ENCODE data around the gene ANKUB1.

The ANKUB1 gene

GRCh38 chr3:149753717-149754116 is 38.6 kb downstream of the ANKUB1 start:
- DNase-seq = no peak

- no peak for DNase-seq
Measured at GRCh38 chr3:149752788-149753136, 39.6 kb downstream of the ANKUB1 start.

GRCh38 chr3:149752051-149752787 is 40.1 kb downstream of the ANKUB1 start, which contains the start of gene COMMD2:
COMMD2 (minus strand) TSS chr3:149752489; CDS start chr3:149752444, 45 bp downstream.
- DNase-seq = peak; percentile 58 to 65

- DNase-seq = no peak
Measured at GRCh38 chr3:149751551-149751950, 40.8 kb downstream of the ANKUB1 start.

- DNase-seq = no peak
Measured at GRCh38 chr3:149744606-149745005, 47.7 kb downstream of the ANKUB1 start.

- no peak for DNase-seq
Measured at GRCh38 chr3:149744151-149744550, 48.2 kb downstream of the ANKUB1 start.

GRCh38 chr3:149739396-149739795 is 53.0 kb downstream of the ANKUB1 start:
- DNase-seq = no peak

- DNase-seq = no peak
Measured at GRCh38 chr3:149738876-149739275, 53.5 kb downstream of the ANKUB1 start.

GRCh38 chr3:149736953-149737205 is 55.5 kb downstream of the ANKUB1 start:
- no peak for DNase-seq

- no peak for DNase-seq
Measured at GRCh38 chr3:149736175-149736952, 56.0 kb downstream of the ANKUB1 start.

- no peak for DNase-seq
Measured at GRCh38 chr3:149732234-149732633, 60.1 kb downstream of the ANKUB1 start.

- DNase-seq = no peak
Measured at GRCh38 chr3:149727656-149728055, 64.7 kb downstream of the ANKUB1 start.

- DNase-seq = no peak
Measured at GRCh38 chr3:149726716-149727407, 65.5 kb downstream of the ANKUB1 start.

GRCh38 chr3:149723781-149724180 is 68.6 kb downstream of the ANKUB1 start:
- no peak for DNase-seq

GRCh38 chr3:149720918-149721317 is 71.4 kb downstream of the ANKUB1 start:
- no peak for DNase-seq

- DNase-seq = peak in 1 of 2 experiments; percentile 1
Measured at GRCh38 chr3:149717391-149718056, 74.8 kb downstream of the ANKUB1 start.

GRCh38 chr3:149716984-149717383 is 75.4 kb downstream of the ANKUB1 start:
- no peak for DNase-seq

GRCh38 chr3:149715247-149715646 is 77.1 kb downstream of the ANKUB1 start:
- DNase-seq = no peak

GRCh38 chr3:149713730-149714654 is 78.4 kb downstream of the ANKUB1 start:
- DNase-seq = no peak

Data from activated CD4-positive, alpha-beta T cell treated with anti-CD3 and anti-CD28 coated beads, Interleukin-2, amount 50 U/mL, for 4 hours (primary cell).